Pancreas (tissue), 10 donors: ENCODE data around the gene BTLA. TPM values are rescaled to one million over a fixed set of nuclear protein-coding genes. Genes with fewer than 3 reads are reported as not detected.
"Not testable (repeated sequence)": the region's sequence is repeated elsewhere in the genome, so short reads cannot be mapped to it uniquely, and the experiment has no call there.

Source experiments
- ATAC-seq, 4 donors: fragments of 200-7000 bp; cut with Tn5 transposase; one replicate each; pipeline versions ENCODE4 v1.8.0 to v1.9.1; 2020; ENCODE audit warnings: mild to moderate bottlenecking in 4 of 4, moderate library complexity in 4 of 4
- DNase-seq, 6 donors: peaks; one replicate each; pipeline ENCODE4 v3.0.0-alpha.2; 2020
- FAIRE-seq: peaks from 2 replicates; lab custom pipeline; 2012; peaks lifted over from hg19 to GRCh38; lab: Jason Lieb, UNC
- H3K27ac ChIP-seq, 4 donors: fragments of 200-600 bp; sonication (generic); 1 replicate in 3 of 4; 2 replicates in 1 of 4; pipeline versions ENCODE4 v1.5.0 to v1.8.0; 2020
- H3K27me3 ChIP-seq, 4 donors: fragments of 200-600 bp; one replicate each; pipeline ENCODE4 v1.8.0; 2021
- H3K36me3 ChIP-seq, 3 donors: fragments of 200-600 bp; sonication (generic) in 1 of 3; one replicate each; pipeline versions ENCODE4 v1.5.0 to v1.8.0; 2020 to 2021
- H3K4me1 ChIP-seq, 3 donors: fragments of 200-600 bp; one replicate each; pipeline ENCODE4 v1.8.0; 2021
- H3K4me3 ChIP-seq, 4 donors: fragments of 200-600 bp; sonication (generic) in 2 of 4; one replicate each; pipeline versions ENCODE4 v1.5.0 to v1.8.0; 2020 to 2021
- H3K9me3 ChIP-seq, 4 donors: fragments of 200-600 bp; one replicate each; pipeline ENCODE4 v1.8.0; 2021
- WGBS, 2 donors: extraction: QIAGEN DNeasy Blood & Tissue Kit; methylation state at CpG; one replicate each; pipeline ENCODE4 v1.1.7; 2013; 5-methylcytosine and 5-hydroxymethylcytosine counted together
- intact Hi-C, 3 donors: fragments of 100-400 bp; cut with DNase I; formaldehyde crosslinking; loops; one replicate each; pipeline versions ENCODE4 v1.11.1 to v1.14.2; 2022
- polyA plus RNA-seq, 2 donors: library from polyadenylated mRNA; stranded (reverse); fragments of 200-250 nt; gene quantifications; one replicate each; pipeline ENCODE4 v1.2.3, GENCODE V29; 2013
- total RNA-seq, 6 donors: library from RNA; stranded (reverse); fragmentation: NEBNext Ultra II Directional in 4 of 6; extraction: Animal tissue kit (Norgen Biotek cat#: 25700) in 4 of 6; gene quantifications; one replicate each; pipeline versions ENCODE4 v1.2.1 to v1.2.4, GENCODE V29; 2021 to 2023
- TF ChIP-seq, protein P1 (sequence below), 4 donors: fragments of 200-600 bp; sonication (generic) in 3 of 4; IDR thresholded peaks; one replicate each; pipeline versions ENCODE4 v1.5.0 to v1.8.0; 2021; ENCODE audit warnings: antibody characterized with exemption in 4 of 4
- donor health status: healthy with polysubstance abuse.
- donor health status: DM: no; HTN: no; CAD: no; lungs with moderate emphysema.
- donor health status: DM: no; HTN: no; CAD: no.
- donor health status: control.
- donor health status: control.
- donor health status: Bipolar disorder and iron deficiency.
- donor health status: DM: yes; HTN: yes; CAD: no.
- donor health status: DM: no; HTN: no; CAD: no.
- donor health status: DM: no; HTN: no; CAD: no.
- donor health status: DM: yes; HTN: yes; CAD: no.

Gene BTLA
- total and polyA plus RNA-seq, 8 donors = 0.06 to 0.72 (median 0.20) TPM; not detected in 4

DNA sequence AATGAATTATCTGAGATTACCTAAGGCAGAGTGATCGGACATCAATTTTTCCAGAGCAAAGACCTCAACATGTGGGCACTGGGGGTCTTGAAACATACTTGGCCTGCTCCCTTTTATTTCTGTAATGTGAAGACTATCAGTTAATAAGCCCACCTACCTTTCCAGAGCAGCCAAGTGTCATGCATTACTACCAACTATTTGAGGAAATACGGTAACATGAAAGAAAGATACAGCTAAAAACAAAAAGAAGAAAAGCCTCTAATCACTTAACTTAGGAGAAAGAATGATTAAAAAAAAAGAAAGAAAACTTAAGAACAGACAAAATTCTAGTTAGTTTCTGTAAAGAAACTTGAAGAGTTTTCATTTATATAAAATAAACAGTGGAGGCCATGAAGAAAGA is 73.9 kb downstream of the BTLA start:
- Histone ChIP-seq H3K9me3 (no peaks in the 10 kb centered on the region), H3K36me3 (no peaks in the 10 kb centered on the region), H3K4me3 (no peak overlapping the region), H3K27me3 (no peaks in the 10 kb centered on the region), H3K27ac (no peak overlapping the region), H3K4me1 (no peaks in the 10 kb centered on the region)
- WGBS, 2 donors = 93 to 94% methylated on average over 2 of the region's 2 CpGs
- ATAC-seq (no peak), DNase-seq (no peak), FAIRE-seq (no peak)
- intact Hi-C loops = no loop called here
- TF ChIP-seq, protein P1, sequence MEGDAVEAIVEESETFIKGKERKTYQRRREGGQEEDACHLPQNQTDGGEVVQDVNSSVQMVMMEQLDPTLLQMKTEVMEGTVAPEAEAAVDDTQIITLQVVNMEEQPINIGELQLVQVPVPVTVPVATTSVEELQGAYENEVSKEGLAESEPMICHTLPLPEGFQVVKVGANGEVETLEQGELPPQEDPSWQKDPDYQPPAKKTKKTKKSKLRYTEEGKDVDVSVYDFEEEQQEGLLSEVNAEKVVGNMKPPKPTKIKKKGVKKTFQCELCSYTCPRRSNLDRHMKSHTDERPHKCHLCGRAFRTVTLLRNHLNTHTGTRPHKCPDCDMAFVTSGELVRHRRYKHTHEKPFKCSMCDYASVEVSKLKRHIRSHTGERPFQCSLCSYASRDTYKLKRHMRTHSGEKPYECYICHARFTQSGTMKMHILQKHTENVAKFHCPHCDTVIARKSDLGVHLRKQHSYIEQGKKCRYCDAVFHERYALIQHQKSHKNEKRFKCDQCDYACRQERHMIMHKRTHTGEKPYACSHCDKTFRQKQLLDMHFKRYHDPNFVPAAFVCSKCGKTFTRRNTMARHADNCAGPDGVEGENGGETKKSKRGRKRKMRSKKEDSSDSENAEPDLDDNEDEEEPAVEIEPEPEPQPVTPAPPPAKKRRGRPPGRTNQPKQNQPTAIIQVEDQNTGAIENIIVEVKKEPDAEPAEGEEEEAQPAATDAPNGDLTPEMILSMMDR (IDR thresholded peaks at IDR 0.05) = no peak

DNA sequence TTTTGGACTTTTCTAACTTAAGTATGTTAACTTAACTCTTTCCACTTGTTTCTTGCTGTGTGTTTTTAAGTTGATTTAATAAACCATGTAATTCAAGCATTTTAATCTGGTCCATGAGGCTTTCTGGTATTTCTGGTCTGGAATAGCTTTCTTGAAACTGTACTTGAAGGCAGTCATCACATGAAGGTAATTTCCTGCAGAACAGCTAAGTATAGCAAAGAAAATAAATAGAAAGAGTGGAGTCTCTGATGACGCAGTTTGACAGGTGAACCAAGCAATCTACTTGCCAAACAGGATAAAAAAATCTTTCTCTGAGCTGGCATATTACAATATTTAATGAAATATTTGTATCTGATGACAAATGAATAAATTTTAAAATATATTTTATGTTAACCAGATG is 74.9 kb downstream of the BTLA start:
- FAIRE-seq (no peak), DNase-seq (no peak), ATAC-seq (no peak)
- no peak overlapping the region for H3K4me3 ChIP-seq
- intact Hi-C loops = no loop called here
- TF ChIP-seq, protein P1 (IDR thresholded peaks at IDR 0.05) = no peak
- H3K4me1 ChIP-seq = no peaks in the 10 kb centered on the region
- 70 to 75% methylated on average over 1 of the region's 1 CpG for WGBS, 2 donors
- no peaks in the 10 kb centered on the region for H3K9me3 ChIP-seq
- no peaks in the 10 kb centered on the region for H3K36me3 ChIP-seq
- no peaks in the 10 kb centered on the region for H3K27me3 ChIP-seq
- H3K27ac ChIP-seq = no peak overlapping the region

DNA sequence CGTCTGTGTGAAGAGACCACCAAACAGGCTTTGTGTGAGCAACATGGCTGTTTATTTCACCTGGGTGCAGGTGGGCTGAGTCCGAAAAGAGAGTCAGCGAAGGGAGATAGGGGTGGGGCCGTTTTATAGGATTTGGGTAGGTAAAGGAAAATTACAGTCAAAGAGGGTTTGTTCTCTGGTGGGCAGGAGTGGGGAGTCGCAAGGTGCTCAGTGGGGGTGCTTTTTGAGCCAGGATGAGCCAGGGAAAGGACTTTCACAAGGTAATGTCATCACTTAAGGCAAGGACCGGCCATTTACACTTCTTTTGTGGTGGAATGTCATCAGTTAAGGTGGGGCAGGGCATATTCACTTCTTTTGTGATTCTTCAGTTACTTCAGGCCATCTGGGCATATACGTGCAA is 76.4 kb downstream of the BTLA start:
- H3K36me3 ChIP-seq, intact Hi-C loops, DNase-seq, ATAC-seq, H3K4me3 ChIP-seq, H3K27ac ChIP-seq, H3K9me3 ChIP-seq, FAIRE-seq, H3K27me3 ChIP-seq, H3K4me1 ChIP-seq: not testable (repeated sequence)
- 31 to 63% methylated on average over 3 to 4 of the region's 7 CpGs for WGBS, 2 donors

- WGBS, 2 donors = 75 to 80% methylated on average over 4 of the region's 5 CpGs
- H3K27ac ChIP-seq, H3K9me3 ChIP-seq, H3K4me3 ChIP-seq, FAIRE-seq, intact Hi-C loops, H3K27me3 ChIP-seq, DNase-seq, H3K36me3 ChIP-seq, H3K4me1 ChIP-seq, ATAC-seq: not testable (repeated sequence)
Observed at GRCh38 chr3:112418526-112418925, 80.7 kb downstream of the BTLA start.

- ATAC-seq = no peak
- Histone ChIP-seq H3K4me1 (no peaks in the 10 kb centered on the region), H3K4me3 (no peak overlapping the region), H3K36me3 (no peaks in the 10 kb centered on the region), H3K27ac (no peak overlapping the region), H3K27me3 (no peaks in the 10 kb centered on the region), H3K9me3 (no peaks in the 10 kb centered on the region)
- intact Hi-C loops = no loop called here
- 77 to 91% methylated on average over 3 of the region's 3 CpGs for WGBS, 2 donors
- no peak for FAIRE-seq
- DNase-seq = no peak
- TF ChIP-seq, protein P1 (IDR thresholded peaks at IDR 0.05) = no peak
Observed at GRCh38 chr3:112417696-112418318, 81.5 kb downstream of the BTLA start.

DNA sequence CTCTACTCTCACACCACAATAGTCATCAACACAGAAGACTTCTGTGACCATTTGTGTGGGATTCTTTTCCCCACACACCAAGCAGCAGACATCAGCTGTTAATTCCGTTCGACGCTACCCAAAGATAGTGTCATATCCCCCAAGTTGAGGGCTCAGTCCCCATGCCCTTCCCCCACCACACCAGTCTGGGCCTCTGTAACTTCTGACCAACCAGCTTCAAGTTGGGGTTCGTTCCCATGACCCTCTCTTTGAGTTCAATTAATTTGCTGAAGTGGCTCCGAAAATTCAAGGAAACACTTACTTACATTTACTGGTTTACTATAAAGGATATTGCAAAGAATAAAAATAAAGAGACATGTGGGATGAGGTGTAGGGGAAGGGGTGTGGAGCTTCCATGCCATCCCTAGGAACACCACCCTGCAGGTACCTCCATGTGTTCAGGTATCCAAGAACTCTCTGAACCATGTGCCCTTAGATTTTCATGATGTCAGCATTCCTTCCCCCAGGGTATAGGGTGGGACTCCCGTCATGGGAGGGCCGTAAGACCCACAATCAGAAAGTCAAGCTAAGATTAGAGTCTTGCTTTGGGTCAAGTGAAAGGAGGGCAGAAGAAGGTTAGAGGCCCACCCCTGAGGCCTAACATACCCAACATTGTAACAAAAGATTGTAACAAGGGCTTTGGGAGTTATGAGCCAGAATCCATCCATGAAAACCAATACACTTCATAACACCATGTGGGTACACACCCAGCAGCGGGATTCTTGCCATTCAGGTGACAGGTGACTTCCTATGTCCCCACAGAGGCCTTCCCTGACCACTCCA is 82.7 kb downstream of the BTLA start:
- WGBS, 2 donors = 80 to 85% methylated on average over 8 of the region's 8 CpGs
- no peaks in the 10 kb centered on the region for H3K36me3 ChIP-seq
- FAIRE-seq (no peak), DNase-seq (no peak), ATAC-seq (no peak)
- H3K4me1 ChIP-seq = no peaks in the 10 kb centered on the region
- intact Hi-C loops = no loop called here
- TF ChIP-seq, protein P1 (IDR thresholded peaks at IDR 0.05) = no peak
- H3K9me3 ChIP-seq = no peaks in the 10 kb centered on the region
- H3K4me3 ChIP-seq = no peak overlapping the region
- no peaks in the 10 kb centered on the region for H3K27me3 ChIP-seq
- H3K27ac ChIP-seq = no peak overlapping the region
